ENCODE results near the gene HMG20B.

GRCh38 chr19:3532154-3532786 is 40.5 kb upstream of the HMG20B start:
- TF ChIP-seq YY1 (IDR thresholded peaks at IDR 0.05; ENCODE audit: low read depth) (no peak), MAX (IDR thresholded peaks at IDR 0.05) (no peak), CREB1 (IDR thresholded peaks at IDR 0.05; ENCODE audit: low read depth) (no peak), NFIC (IDR thresholded peaks at IDR 0.05) (no peak), TAF1 (IDR thresholded peaks at IDR 0.05; ENCODE audit: low read depth) (no peak), REST (IDR thresholded peaks at IDR 0.05; ENCODE audit: low read depth) (no peak), CEBPB (IDR thresholded peaks at IDR 0.05) (no peak), FOXM1 (IDR thresholded peaks at IDR 0.05; ENCODE audit: borderline replicate concordance, low read depth) (no peak), RAD21 (IDR thresholded peaks at IDR 0.05; ENCODE audit: low read depth) (no peak), EGR1 (IDR thresholded peaks at IDR 0.05) (no peak), ZBTB7A (IDR thresholded peaks at IDR 0.05; ENCODE audit: low read depth) (no peak), TCF12 (IDR thresholded peaks at IDR 0.05; ENCODE audit: low read depth) (no peak), TEAD4 (IDR thresholded peaks at IDR 0.05) (no peak), USF1 (IDR thresholded peaks at IDR 0.05) (no peak)
